CD4-positive, alpha-beta T cell treated with Interleukin-21 for 1 hour (primary cell): ENCODE data around the gene MCOLN3.

Source experiments
- DNase-seq: peaks from one replicate; pipeline ENCODE4 v3.0.0-alpha.2; 2020

The MCOLN3 gene

GRCh38 chr1:85048296-85049064, at the start of gene MCOLN3:
TSS of gene MCOLN3 (minus strand) at chr1:85048500. CDS start at chr1:85045360, 3,140 bp downstream.
- DNase-seq, result peak; percentile 32

GRCh38 chr1:85093644-85094043, 45.3 kb upstream of the MCOLN3 start:
- DNase-seq, result no peak

- peak; percentile 8 for DNase-seq
These were observed 43.5 kb upstream of the MCOLN3 start for GRCh38 chr1:85091671-85092280.

- DNase-seq, result peak; percentile 28
These were observed 41.9 kb upstream of the MCOLN3 start for GRCh38 chr1:85090225-85090624.

- no peak for DNase-seq
These were observed 40.9 kb upstream of the MCOLN3 start for GRCh38 chr1:85089203-85089602.

GRCh38 chr1:85088408-85088784, 40.1 kb upstream of the MCOLN3 start:
- DNase-seq, result no peak

- DNase-seq, result no peak
These were observed 39.5 kb upstream of the MCOLN3 start for GRCh38 chr1:85087659-85088407.

- no peak for DNase-seq
These were observed 37.1 kb upstream of the MCOLN3 start for GRCh38 chr1:85085417-85085816.

- peak; percentile 24 for DNase-seq
These were observed 30.6 kb upstream of the MCOLN3 start for GRCh38 chr1:85078903-85079302.

GRCh38 chr1:85074365-85074964, 26.2 kb upstream of the MCOLN3 start:
- no peak for DNase-seq

- no peak for DNase-seq
These were observed 22.7 kb upstream of the MCOLN3 start for GRCh38 chr1:85070972-85071492.

- DNase-seq, result no peak
These were observed 20.5 kb upstream of the MCOLN3 start for GRCh38 chr1:85068846-85069245.

- no peak for DNase-seq
These were observed 17.2 kb upstream of the MCOLN3 start for GRCh38 chr1:85065550-85065949.

GRCh38 chr1:85062425-85063026, 14.2 kb upstream of the MCOLN3 start:
- DNase-seq, result no peak

- peak; percentile 95 for DNase-seq
These were observed 13.6 kb upstream of the MCOLN3 start for GRCh38 chr1:85061711-85062424.

GRCh38 chr1:85060038-85060437, 11.7 kb upstream of the MCOLN3 start:
- DNase-seq, result no peak

- no peak for DNase-seq
These were observed 11.3 kb upstream of the MCOLN3 start for GRCh38 chr1:85059563-85059962.

GRCh38 chr1:85058786-85059185, 10.5 kb upstream of the MCOLN3 start:
- no peak for DNase-seq

GRCh38 chr1:85058311-85058710, 10.0 kb upstream of the MCOLN3 start:
- DNase-seq, result no peak

- no peak for DNase-seq
These were observed 6.4 kb upstream of the MCOLN3 start for GRCh38 chr1:85054664-85055063.

- no peak for DNase-seq
These were observed 1.5 kb upstream of the MCOLN3 start for GRCh38 chr1:85049735-85050166.
